ENCODE data around the gene PYGM.

- no peak for TF ChIP-seq POLR2A (IDR thresholded peaks at IDR 0.05; ENCODE audit: low read length)
- no peak for TF ChIP-seq GATA1 (IDR thresholded peaks at IDR 0.05; ENCODE audit: low read depth, low read length)
Observed at GRCh38 chr11:64734811-64735724, 24.7 kb downstream of the PYGM start.

Data from erythroblast (primary cell).